T-helper 17 cell (primary cell): ENCODE measurements around the gene CLIC5. TPM values are rescaled to one million over a fixed set of nuclear protein-coding genes. Genes with fewer than 3 reads are reported as not detected.

Experiments used
- ATAC-seq: fragments of 150-1000 bp; cut with Tn5 transposase; 2 replicates; pipeline ENCODE4 v1.10.0; 2021; ENCODE audit warnings: mild to moderate bottlenecking, moderate library complexity
- DNase-seq, 3 donors: peaks; one replicate each; pipeline versions ENCODE4 v3.0.0 to v3.0.0-alpha.2; 2020 to 2021
- H3K9me3 ChIP-seq: one replicate; pipeline ENCODE4 v1.7.0; 2013; ENCODE audit warnings: low read length, mild to moderate bottlenecking; ENCODE audit not compliant: control insufficient read depth, poor library complexity, severe bottlenecking
- H3K27ac Mint-ChIP-seq: one replicate; pipeline ENCODE4 v1.8.0; 2022; ENCODE audit warnings: mild to moderate bottlenecking, moderate library complexity, mixed read lengths
- H3K27me3 Mint-ChIP-seq: one replicate; pipeline ENCODE4 v1.8.0; 2022; ENCODE audit warnings: mixed read lengths
- H3K36me3 Mint-ChIP-seq: one replicate; pipeline ENCODE4 v1.8.0; 2022; ENCODE audit warnings: low read depth, mixed read lengths
- H3K4me1 Mint-ChIP-seq: one replicate; pipeline ENCODE4 v1.8.0; 2022; ENCODE audit warnings: mild to moderate bottlenecking, mixed read lengths
- H3K4me3 Mint-ChIP-seq: one replicate; pipeline ENCODE4 v1.8.0; 2022; ENCODE audit warnings: mild to moderate bottlenecking, moderate library complexity, mixed read lengths
- total RNA-seq, 4 donors: library from RNA in 2 of 4; stranded (reverse) in 2 of 4; gene quantifications; one replicate each; pipeline ENCODE4 v1.2.3 and lab custom pipeline; 2022 to 2026

Gene CLIC5
- total RNA-seq, 2 donors from 2014 or later, result 7.2 to 10.1 TPM

- ATAC-seq (no peak), DNase-seq (no peak)
- H3K27me3 Mint-ChIP-seq, result no peaks in the 10 kb centered on the region
- peaks cover 61% of the 10 kb centered on the region for H3K4me1 Mint-ChIP-seq
- H3K4me3 Mint-ChIP-seq, result peak overlapping the region; percentile 58
- no peaks in the 10 kb centered on the region for H3K9me3 ChIP-seq
- H3K36me3 Mint-ChIP-seq, result peaks cover 9% of the 10 kb centered on the region
- H3K27ac Mint-ChIP-seq, result peak overlapping the region; percentile 98
Observed at GRCh38 chr6:46010270-46010669, 5.4 kb downstream of the CLIC5 start.

GRCh38 chr6:46002264-46002663 lies 13.4 kb downstream of the CLIC5 start:
- DNase-seq (no peak), ATAC-seq (no peak)
- H3K9me3 ChIP-seq, result no peaks in the 10 kb centered on the region
- no peak overlapping the region for H3K27ac Mint-ChIP-seq
- H3K36me3 Mint-ChIP-seq, result peaks cover 5% of the 10 kb centered on the region
- peaks cover 14% of the 10 kb centered on the region for H3K4me1 Mint-ChIP-seq
- no peak overlapping the region for H3K4me3 Mint-ChIP-seq
- H3K27me3 Mint-ChIP-seq, result no peaks in the 10 kb centered on the region

- Mint-ChIP-seq H3K27ac (no peak overlapping the region), H3K4me3 (no peak overlapping the region), H3K27me3 (no peaks in the 10 kb centered on the region), H3K36me3 (peaks cover 2% of the 10 kb centered on the region), H3K4me1 (peaks cover 8% of the 10 kb centered on the region)
- ATAC-seq, result no peak
- no peaks in the 10 kb centered on the region for H3K9me3 ChIP-seq
- no peak for DNase-seq
Observed at GRCh38 chr6:46000905-46001304, 14.8 kb downstream of the CLIC5 start.

GRCh38 chr6:45998524-45998923 lies 17.1 kb downstream of the CLIC5 start:
- no peak overlapping the region for H3K4me3 Mint-ChIP-seq
- no peak overlapping the region for H3K27ac Mint-ChIP-seq

GRCh38 chr6:45997875-45998506 lies 17.7 kb downstream of the CLIC5 start:
- no peak overlapping the region for H3K4me3 Mint-ChIP-seq
- H3K36me3 Mint-ChIP-seq, result peaks cover 2% of the 10 kb centered on the region
- no peak for DNase-seq
- ATAC-seq, result no peak
- no peak overlapping the region for H3K27ac Mint-ChIP-seq
- no peaks in the 10 kb centered on the region for H3K27me3 Mint-ChIP-seq
- H3K9me3 ChIP-seq, result no peaks in the 10 kb centered on the region
- peaks cover 8% of the 10 kb centered on the region for H3K4me1 Mint-ChIP-seq

More at GRCh38 chr6:45998524-45998923, 17.1 kb downstream of the CLIC5 start:
- peaks cover 5% of the 10 kb centered on the region for H3K4me1 Mint-ChIP-seq
- peaks cover 2% of the 10 kb centered on the region for H3K36me3 Mint-ChIP-seq
- ATAC-seq (no peak), DNase-seq (no peak)
- H3K27me3 Mint-ChIP-seq, result no peaks in the 10 kb centered on the region
- H3K9me3 ChIP-seq, result no peaks in the 10 kb centered on the region

- Mint-ChIP-seq H3K4me3 (no peak overlapping the region), H3K4me1 (peaks cover 15% of the 10 kb centered on the region), H3K27me3 (no peaks in the 10 kb centered on the region), H3K27ac (no peak overlapping the region), H3K36me3 (peaks cover 2% of the 10 kb centered on the region)
- no peaks in the 10 kb centered on the region for H3K9me3 ChIP-seq
- no peak for DNase-seq
- ATAC-seq, result no peak
Observed at GRCh38 chr6:45991189-45991588, 24.5 kb downstream of the CLIC5 start.

GRCh38 chr6:45990162-45990561 lies 25.5 kb downstream of the CLIC5 start:
- no peaks in the 10 kb centered on the region for H3K27me3 Mint-ChIP-seq
- H3K4me3 Mint-ChIP-seq, result no peak overlapping the region
- no peak for ATAC-seq
- H3K9me3 ChIP-seq, result no peaks in the 10 kb centered on the region
- DNase-seq, result no peak
- no peak overlapping the region for H3K27ac Mint-ChIP-seq
- H3K36me3 Mint-ChIP-seq, result peaks cover 4% of the 10 kb centered on the region
- peaks cover 17% of the 10 kb centered on the region for H3K4me1 Mint-ChIP-seq

- H3K4me3 Mint-ChIP-seq, result no peak overlapping the region
- peaks cover 4% of the 10 kb centered on the region for H3K36me3 Mint-ChIP-seq
- H3K4me1 Mint-ChIP-seq, result peaks cover 22% of the 10 kb centered on the region
- no peak for ATAC-seq
- DNase-seq, result no peak
- no peaks in the 10 kb centered on the region for H3K27me3 Mint-ChIP-seq
- H3K27ac Mint-ChIP-seq, result no peak overlapping the region
- H3K9me3 ChIP-seq, result no peaks in the 10 kb centered on the region
Observed at GRCh38 chr6:45988635-45989034, 27.0 kb downstream of the CLIC5 start.

- H3K27me3 Mint-ChIP-seq, result no peaks in the 10 kb centered on the region
- no peak for DNase-seq
- no peak for ATAC-seq
- no peak overlapping the region for H3K27ac Mint-ChIP-seq
- H3K9me3 ChIP-seq, result no peaks in the 10 kb centered on the region
- no peak overlapping the region for H3K4me3 Mint-ChIP-seq
- peaks cover 17% of the 10 kb centered on the region for H3K4me1 Mint-ChIP-seq
- H3K36me3 Mint-ChIP-seq, result peaks cover 8% of the 10 kb centered on the region
Observed at GRCh38 chr6:45987856-45988255, 27.8 kb downstream of the CLIC5 start.

GRCh38 chr6:45986746-45987274 lies 28.9 kb downstream of the CLIC5 start:
- no peak for ATAC-seq

GRCh38 chr6:45984788-45985425 lies 30.8 kb downstream of the CLIC5 start:
- H3K27ac Mint-ChIP-seq, result no peak overlapping the region
- no peaks in the 10 kb centered on the region for H3K9me3 ChIP-seq
- peaks cover 13% of the 10 kb centered on the region for H3K36me3 Mint-ChIP-seq
- peaks cover 12% of the 10 kb centered on the region for H3K4me1 Mint-ChIP-seq
- no peaks in the 10 kb centered on the region for H3K27me3 Mint-ChIP-seq
- no peak overlapping the region for H3K4me3 Mint-ChIP-seq
- no peak for ATAC-seq
- DNase-seq, result no peak

More at GRCh38 chr6:45986746-45987274, 28.9 kb downstream of the CLIC5 start:
- no peak overlapping the region for H3K4me3 Mint-ChIP-seq
- H3K9me3 ChIP-seq, result no peaks in the 10 kb centered on the region
- H3K36me3 Mint-ChIP-seq, result peaks cover 13% of the 10 kb centered on the region
- H3K27ac Mint-ChIP-seq, result no peak overlapping the region
- H3K27me3 Mint-ChIP-seq, result no peaks in the 10 kb centered on the region
- no peak for DNase-seq
- peaks cover 15% of the 10 kb centered on the region for H3K4me1 Mint-ChIP-seq

GRCh38 chr6:45984347-45984746 lies 31.3 kb downstream of the CLIC5 start:
- Mint-ChIP-seq H3K4me3 (no peak overlapping the region), H3K27me3 (no peaks in the 10 kb centered on the region), H3K4me1 (peaks cover 10% of the 10 kb centered on the region), H3K36me3 (peaks cover 11% of the 10 kb centered on the region), H3K27ac (no peak overlapping the region)
- no peaks in the 10 kb centered on the region for H3K9me3 ChIP-seq
- no peak for DNase-seq
- ATAC-seq, result no peak

GRCh38 chr6:45983062-45983461 lies 32.6 kb downstream of the CLIC5 start:
- no peak for ATAC-seq
- Mint-ChIP-seq H3K4me1 (peaks cover 10% of the 10 kb centered on the region), H3K27ac (no peak overlapping the region)

More at GRCh38 chr6:45983062-45983461, 32.6 kb downstream of the CLIC5 start:
- Mint-ChIP-seq H3K27me3 (no peaks in the 10 kb centered on the region), H3K36me3 (peaks cover 11% of the 10 kb centered on the region), H3K4me3 (no peak overlapping the region)
- H3K9me3 ChIP-seq, result no peaks in the 10 kb centered on the region
- no peak for DNase-seq
